ENCODE results near the gene P3H1. TPM values are rescaled to one million over a fixed set of nuclear protein-coding genes. Genes with fewer than 3 reads are reported as not detected.
"Not testable (repeated sequence)": the region's sequence is repeated elsewhere in the genome, so short reads cannot be mapped to it uniquely, and the experiment has no call there.

The P3H1 gene
- total and polyA plus RNA-seq, 2 experiments from 2014 or later, result 51.1 to 75.1 TPM

DNA sequence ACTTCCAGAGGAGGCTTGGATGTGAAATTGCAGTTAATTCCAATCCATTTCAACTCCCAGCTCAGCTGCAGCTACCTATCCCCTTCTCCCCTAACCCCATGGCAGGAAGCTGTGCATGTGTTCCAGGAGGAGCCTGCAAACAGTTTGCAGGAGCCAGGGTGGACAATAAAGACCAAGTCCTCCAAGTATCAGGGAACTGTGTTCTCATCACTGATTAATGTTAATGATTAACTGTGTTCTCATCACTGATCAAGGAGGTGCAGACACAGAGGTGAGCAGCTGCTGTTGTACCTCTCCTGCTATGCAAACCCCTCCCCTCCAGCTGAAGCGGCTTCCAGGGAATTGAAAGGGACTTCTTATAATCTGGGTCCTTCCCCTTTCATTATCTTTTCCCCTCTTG, 46.0 kb downstream of the P3H1 start:
- Histone ChIP-seq H3F3A (replicated peaks; ENCODE audit: low read depth) (0 out of 2 replicates have a peak, but pooled peaks cover 9% of the 10 kb centered on the region), H3K79me2 (replicated peaks; ENCODE audit: insufficient read depth) (no peaks in the 10 kb centered on the region), H3K36me3 (ENCODE audit: insufficient read depth) (no peaks in the 10 kb centered on the region), H3K27ac (ENCODE audit: low read depth) (no peak overlapping the region), H2AFZ (no peak overlapping the region), H3K27me3 (ENCODE audit: insufficient read depth) (no peaks in the 10 kb centered on the region), H3K4me3 (no peak overlapping the region), H3K9me2 (ENCODE audit: insufficient read depth) (no peaks in the 10 kb centered on the region), H4K20me1 (replicated peaks; ENCODE audit: insufficient read depth) (peaks cover 8% of the 10 kb centered on the region; the same call in 1 of the 2 replicates), H3K4me2 (no peak overlapping the region), H3K4me1 (ENCODE audit: insufficient read depth) (0 out of 2 replicates have a peak, but pooled peaks cover 4% of the 10 kb centered on the region)
- Mint-ChIP-seq H3K4me3 (no peak overlapping the region), H3K27me3 (ENCODE audit: insufficient read depth, low read depth, poor library complexity) (peaks cover 5% of the 10 kb centered on the region), H3K4me1 (no peaks in the 10 kb centered on the region), H3K9me3 (no peaks in the 10 kb centered on the region; the same call in 2 of the 3 replicates), H3K36me3 (ENCODE audit: low read depth) (no peaks in the 10 kb centered on the region), H3K27ac (no peak overlapping the region)
- peak; percentile 43 for ATAC-seq
- TF ChIP-seq, protein P1, sequence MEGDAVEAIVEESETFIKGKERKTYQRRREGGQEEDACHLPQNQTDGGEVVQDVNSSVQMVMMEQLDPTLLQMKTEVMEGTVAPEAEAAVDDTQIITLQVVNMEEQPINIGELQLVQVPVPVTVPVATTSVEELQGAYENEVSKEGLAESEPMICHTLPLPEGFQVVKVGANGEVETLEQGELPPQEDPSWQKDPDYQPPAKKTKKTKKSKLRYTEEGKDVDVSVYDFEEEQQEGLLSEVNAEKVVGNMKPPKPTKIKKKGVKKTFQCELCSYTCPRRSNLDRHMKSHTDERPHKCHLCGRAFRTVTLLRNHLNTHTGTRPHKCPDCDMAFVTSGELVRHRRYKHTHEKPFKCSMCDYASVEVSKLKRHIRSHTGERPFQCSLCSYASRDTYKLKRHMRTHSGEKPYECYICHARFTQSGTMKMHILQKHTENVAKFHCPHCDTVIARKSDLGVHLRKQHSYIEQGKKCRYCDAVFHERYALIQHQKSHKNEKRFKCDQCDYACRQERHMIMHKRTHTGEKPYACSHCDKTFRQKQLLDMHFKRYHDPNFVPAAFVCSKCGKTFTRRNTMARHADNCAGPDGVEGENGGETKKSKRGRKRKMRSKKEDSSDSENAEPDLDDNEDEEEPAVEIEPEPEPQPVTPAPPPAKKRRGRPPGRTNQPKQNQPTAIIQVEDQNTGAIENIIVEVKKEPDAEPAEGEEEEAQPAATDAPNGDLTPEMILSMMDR (conservative IDR thresholded peaks at IDR 0.05; ENCODE audit: low read depth in 2 of 2), result no peak
- TF ChIP-seq STAT1 (IDR thresholded peaks at IDR 0.05; ENCODE audit: unreplicated experiment), result no peak
- no peak for TF ChIP-seq POLR2AphosphoS5 (IDR thresholded peaks at IDR 0.05; ENCODE audit: low read depth)
- TF ChIP-seq JUNB (IDR thresholded peaks at IDR 0.05; ENCODE audit: unreplicated experiment), result no peak
- TF ChIP-seq EZH2phosphoT487 (IDR thresholded peaks at IDR 0.05; ENCODE audit: unreplicated experiment), result no peak
- TF ChIP-seq, protein P2, sequence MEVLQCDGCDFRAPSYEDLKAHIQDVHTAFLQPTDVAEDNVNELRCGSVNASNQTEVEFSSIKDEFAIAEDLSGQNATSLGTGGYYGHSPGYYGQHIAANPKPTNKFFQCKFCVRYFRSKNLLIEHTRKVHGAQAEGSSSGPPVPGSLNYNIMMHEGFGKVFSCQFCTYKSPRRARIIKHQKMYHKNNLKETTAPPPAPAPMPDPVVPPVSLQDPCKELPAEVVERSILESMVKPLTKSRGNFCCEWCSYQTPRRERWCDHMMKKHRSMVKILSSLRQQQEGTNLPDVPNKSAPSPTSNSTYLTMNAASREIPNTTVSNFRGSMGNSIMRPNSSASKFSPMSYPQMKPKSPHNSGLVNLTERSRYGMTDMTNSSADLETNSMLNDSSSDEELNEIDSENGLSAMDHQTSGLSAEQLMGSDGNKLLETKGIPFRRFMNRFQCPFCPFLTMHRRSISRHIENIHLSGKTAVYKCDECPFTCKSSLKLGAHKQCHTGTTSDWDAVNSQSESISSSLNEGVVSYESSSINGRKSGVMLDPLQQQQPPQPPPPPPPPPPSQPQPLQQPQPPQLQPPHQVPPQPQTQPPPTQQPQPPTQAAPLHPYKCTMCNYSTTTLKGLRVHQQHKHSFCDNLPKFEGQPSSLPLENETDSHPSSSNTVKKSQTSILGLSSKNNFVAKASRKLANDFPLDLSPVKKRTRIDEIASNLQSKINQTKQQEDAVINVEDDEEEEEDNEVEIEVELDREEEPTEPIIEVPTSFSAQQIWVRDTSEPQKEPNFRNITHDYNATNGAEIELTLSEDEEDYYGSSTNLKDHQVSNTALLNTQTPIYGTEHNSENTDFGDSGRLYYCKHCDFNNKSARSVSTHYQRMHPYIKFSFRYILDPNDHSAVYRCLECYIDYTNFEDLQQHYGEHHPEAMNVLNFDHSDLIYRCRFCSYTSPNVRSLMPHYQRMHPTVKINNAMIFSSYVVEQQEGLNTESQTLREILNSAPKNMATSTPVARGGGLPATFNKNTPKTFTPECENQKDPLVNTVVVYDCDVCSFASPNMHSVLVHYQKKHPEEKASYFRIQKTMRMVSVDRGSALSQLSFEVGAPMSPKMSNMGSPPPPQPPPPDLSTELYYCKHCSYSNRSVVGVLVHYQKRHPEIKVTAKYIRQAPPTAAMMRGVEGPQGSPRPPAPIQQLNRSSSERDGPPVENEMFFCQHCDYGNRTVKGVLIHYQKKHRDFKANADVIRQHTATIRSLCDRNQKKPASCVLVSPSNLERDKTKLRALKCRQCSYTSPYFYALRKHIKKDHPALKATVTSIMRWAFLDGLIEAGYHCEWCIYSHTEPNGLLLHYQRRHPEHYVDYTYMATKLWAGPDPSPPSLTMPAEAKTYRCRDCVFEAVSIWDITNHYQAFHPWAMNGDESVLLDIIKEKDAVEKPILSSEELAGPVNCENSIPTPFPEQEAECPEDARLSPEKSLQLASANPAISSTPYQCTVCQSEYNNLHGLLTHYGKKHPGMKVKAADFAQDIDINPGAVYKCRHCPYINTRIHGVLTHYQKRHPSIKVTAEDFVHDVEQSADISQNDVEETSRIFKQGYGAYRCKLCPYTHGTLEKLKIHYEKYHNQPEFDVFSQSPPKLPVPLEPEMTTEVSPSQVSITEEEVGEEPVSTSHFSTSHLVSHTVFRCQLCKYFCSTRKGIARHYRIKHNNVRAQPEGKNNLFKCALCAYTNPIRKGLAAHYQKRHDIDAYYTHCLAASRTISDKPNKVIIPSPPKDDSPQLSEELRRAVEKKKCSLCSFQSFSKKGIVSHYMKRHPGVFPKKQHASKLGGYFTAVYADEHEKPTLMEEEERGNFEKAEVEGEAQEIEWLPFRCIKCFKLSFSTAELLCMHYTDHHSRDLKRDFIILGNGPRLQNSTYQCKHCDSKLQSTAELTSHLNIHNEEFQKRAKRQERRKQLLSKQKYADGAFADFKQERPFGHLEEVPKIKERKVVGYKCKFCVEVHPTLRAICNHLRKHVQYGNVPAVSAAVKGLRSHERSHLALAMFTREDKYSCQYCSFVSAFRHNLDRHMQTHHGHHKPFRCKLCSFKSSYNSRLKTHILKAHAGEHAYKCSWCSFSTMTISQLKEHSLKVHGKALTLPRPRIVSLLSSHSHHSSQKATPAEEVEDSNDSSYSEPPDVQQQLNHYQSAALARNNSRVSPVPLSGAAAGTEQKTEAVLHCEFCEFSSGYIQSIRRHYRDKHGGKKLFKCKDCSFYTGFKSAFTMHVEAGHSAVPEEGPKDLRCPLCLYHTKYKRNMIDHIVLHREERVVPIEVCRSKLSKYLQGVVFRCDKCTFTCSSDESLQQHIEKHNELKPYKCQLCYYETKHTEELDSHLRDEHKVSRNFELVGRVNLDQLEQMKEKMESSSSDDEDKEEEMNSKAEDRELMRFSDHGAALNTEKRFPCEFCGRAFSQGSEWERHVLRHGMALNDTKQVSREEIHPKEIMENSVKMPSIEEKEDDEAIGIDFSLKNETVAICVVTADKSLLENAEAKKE (CRISPR knock-in tag; IDR thresholded peaks at IDR 0.05), result no peak
- TF ChIP-seq, protein P3, sequence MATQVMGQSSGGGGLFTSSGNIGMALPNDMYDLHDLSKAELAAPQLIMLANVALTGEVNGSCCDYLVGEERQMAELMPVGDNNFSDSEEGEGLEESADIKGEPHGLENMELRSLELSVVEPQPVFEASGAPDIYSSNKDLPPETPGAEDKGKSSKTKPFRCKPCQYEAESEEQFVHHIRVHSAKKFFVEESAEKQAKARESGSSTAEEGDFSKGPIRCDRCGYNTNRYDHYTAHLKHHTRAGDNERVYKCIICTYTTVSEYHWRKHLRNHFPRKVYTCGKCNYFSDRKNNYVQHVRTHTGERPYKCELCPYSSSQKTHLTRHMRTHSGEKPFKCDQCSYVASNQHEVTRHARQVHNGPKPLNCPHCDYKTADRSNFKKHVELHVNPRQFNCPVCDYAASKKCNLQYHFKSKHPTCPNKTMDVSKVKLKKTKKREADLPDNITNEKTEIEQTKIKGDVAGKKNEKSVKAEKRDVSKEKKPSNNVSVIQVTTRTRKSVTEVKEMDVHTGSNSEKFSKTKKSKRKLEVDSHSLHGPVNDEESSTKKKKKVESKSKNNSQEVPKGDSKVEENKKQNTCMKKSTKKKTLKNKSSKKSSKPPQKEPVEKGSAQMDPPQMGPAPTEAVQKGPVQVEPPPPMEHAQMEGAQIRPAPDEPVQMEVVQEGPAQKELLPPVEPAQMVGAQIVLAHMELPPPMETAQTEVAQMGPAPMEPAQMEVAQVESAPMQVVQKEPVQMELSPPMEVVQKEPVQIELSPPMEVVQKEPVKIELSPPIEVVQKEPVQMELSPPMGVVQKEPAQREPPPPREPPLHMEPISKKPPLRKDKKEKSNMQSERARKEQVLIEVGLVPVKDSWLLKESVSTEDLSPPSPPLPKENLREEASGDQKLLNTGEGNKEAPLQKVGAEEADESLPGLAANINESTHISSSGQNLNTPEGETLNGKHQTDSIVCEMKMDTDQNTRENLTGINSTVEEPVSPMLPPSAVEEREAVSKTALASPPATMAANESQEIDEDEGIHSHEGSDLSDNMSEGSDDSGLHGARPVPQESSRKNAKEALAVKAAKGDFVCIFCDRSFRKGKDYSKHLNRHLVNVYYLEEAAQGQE (IDR thresholded peaks at IDR 0.05; ENCODE audit: unreplicated experiment), result no peak
- no peak for TF ChIP-seq CREB1 (CRISPR knock-in tag; IDR thresholded peaks at IDR 0.05; ENCODE audit: low read depth)
- no peak for DNase-seq (ENCODE audit: low spot score)

DNA sequence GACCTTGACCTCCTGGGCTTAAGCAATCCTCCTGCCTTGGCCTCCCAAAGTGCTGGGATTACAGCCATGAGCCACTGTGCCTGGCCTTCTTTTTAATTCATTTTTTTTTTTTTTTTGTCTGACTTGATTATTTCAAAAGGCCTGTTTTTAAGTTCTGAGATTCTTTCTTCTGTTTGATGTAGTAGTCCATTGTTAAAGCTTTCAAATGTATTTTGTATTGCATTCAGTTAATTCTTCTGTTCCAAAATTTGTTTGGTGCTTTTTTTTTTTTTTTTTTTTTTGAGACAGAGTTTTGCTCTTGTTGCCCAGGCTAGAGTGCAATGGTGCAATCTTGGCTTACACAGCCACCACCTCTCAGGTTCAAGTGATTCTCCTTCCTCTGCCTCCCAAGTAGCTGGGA, 52.4 kb downstream of the P3H1 start:
- ATAC-seq; H3K4me3 Mint-ChIP-seq; H3K27me3 Mint-ChIP-seq (ENCODE audit: insufficient read depth, low read depth, poor library complexity); H3K27me3 ChIP-seq (ENCODE audit: insufficient read depth); H3K27ac Mint-ChIP-seq; DNase-seq (ENCODE audit: low spot score); H3K4me1 ChIP-seq (ENCODE audit: insufficient read depth); H3K9me2 ChIP-seq (ENCODE audit: insufficient read depth); H3F3A ChIP-seq (replicated peaks; ENCODE audit: low read depth); H3K36me3 ChIP-seq (ENCODE audit: insufficient read depth); H2AFZ ChIP-seq; H3K4me1 Mint-ChIP-seq; H3K4me2 ChIP-seq; H3K9me3 Mint-ChIP-seq; H3K27ac ChIP-seq (ENCODE audit: low read depth); H3K4me3 ChIP-seq: not testable (repeated sequence)
- peaks cover 33% of the 10 kb centered on the region; the same call in 2 of the 3 replicates for H3K36me3 Mint-ChIP-seq (ENCODE audit: low read depth)
- Histone ChIP-seq H3K79me2 (replicated peaks; ENCODE audit: insufficient read depth) (peaks cover 48% of the 10 kb centered on the region), H4K20me1 (replicated peaks; ENCODE audit: insufficient read depth) (peaks cover 24% of the 10 kb centered on the region)
